ENCODE measurements around the gene CDH9.

GRCh38 chr5:26921439-26921838, 116.9 kb downstream of the CDH9 start:
- TF ChIP-seq CTCF (conservative IDR thresholded peaks at IDR 0.05) (no peak), ZFX (IDR thresholded peaks at IDR 0.05) (no peak)

All from C4-2B (cell line).